GM19351 (cell line): ENCODE results near the gene SPTBN4.
"Not testable (repeated sequence)": the region's sequence is repeated elsewhere in the genome, so short reads cannot be mapped to it uniquely, and the experiment has no call there.

Experiments
- ATAC-seq: cut with Tn5 transposase; IDR thresholded peaks from one replicate; pipeline ENCODE4 v1.9.1; 2021; ENCODE audit warnings: mild to moderate bottlenecking, moderate library complexity; ENCODE audit not compliant: unreplicated experiment

The SPTBN4 gene

GRCh38 chr19:40528078-40528477 is 61.3 kb downstream of the SPTBN4 start:
- no peak for ATAC-seq

GRCh38 chr19:40528533-40529092 is 61.8 kb downstream of the SPTBN4 start:
- no peak for ATAC-seq

DNA sequence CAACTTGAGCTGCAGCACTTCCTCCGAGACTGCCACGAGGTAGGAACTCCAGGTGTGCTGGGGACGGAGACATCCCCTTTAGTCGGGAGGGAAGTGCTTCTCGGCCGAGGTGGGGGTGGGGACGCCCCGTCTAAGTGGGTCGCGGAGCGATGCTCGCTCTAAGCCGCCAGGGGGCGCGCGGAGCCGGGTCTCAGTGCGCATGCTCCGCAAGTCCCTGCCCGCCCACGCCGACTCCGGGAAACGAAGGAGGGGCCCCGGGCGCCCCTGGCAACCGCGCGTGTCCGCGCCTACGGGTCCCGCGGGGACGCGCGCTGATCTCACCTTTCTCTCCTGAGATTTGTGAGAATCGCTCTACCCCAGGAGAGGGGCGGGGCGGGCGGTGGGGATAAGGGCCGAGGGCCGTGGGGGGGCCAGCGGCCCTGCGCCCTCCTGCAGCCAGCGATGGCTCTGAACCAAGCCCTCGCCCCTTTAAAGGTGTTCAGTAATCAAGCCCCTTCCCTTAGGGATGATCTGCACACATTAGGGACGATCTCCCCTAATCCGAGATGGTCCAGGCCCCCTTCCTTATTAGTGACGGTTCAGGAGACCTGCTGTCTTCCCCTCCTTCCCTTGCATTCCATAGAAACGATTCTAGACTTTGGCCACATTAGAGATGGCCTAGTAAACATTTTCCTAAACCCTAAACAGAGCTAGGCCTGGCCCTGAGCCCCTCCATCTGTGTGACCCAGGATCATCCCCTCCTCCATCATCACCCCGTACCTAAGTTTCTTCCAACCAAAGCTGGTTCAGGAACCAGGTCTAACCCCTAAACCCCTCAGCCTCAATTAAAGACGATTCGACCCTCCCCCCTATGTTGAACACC is 62.5 kb downstream of the SPTBN4 start:
- ATAC-seq = no peak

DNA sequence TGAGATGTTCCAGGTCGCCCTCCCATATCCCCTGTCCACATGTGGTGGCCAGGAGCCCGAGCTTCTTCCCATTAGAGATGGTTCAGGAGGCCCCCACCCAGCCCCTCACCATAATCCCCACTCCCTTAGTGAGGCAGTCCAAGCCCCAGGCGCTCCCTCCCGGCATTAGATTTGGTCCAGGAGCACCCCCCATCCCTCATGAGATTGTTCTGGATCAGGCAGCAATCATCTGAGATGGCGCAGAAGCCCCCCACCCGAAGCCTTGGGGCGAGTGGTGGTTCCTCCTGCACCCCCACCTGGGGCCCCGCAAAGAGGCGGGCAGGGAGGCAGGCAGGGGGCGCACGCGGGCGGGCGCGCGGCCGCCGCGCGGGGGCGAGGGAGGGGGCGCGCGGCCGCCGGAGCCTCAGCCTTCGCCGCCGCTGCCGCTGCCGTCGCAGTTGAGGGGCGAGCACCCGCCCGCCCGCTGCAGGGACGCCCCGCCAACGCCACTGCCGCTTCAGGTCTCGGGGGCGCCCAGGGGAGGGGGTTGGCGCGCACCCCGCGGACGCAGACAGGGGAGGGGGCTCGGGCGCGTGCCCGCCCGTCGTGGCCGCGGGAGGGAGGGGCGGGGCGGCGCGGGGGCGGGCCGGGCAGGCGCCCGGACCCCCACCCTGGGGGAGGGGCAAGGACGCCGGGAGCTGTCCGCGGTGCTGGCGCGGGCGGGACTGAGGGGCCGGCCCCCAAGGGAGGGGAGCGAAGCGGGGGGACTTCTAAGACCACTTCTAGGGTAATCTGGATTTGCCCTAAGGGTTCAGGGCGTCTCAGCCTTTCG is 63.5 kb downstream of the SPTBN4 start:
- no peak for ATAC-seq

- ATAC-seq = no peak
These were observed 66.7 kb downstream of the SPTBN4 start for GRCh38 chr19:40533508-40533907.

GRCh38 chr19:40534148-40534547 is 67.3 kb downstream of the SPTBN4 start:
- ATAC-seq = no peak

GRCh38 chr19:40539070-40539469 is 72.3 kb downstream of the SPTBN4 start:
- ATAC-seq = no peak

- ATAC-seq = no peak
These were observed 75.5 kb downstream of the SPTBN4 start for GRCh38 chr19:40542202-40542859.

GRCh38 chr19:40543029-40543597 is 76.3 kb downstream of the SPTBN4 start:
- ATAC-seq = no peak

GRCh38 chr19:40546153-40546841 is 79.5 kb downstream of the SPTBN4 start:
- not testable (repeated sequence) for ATAC-seq

DNA sequence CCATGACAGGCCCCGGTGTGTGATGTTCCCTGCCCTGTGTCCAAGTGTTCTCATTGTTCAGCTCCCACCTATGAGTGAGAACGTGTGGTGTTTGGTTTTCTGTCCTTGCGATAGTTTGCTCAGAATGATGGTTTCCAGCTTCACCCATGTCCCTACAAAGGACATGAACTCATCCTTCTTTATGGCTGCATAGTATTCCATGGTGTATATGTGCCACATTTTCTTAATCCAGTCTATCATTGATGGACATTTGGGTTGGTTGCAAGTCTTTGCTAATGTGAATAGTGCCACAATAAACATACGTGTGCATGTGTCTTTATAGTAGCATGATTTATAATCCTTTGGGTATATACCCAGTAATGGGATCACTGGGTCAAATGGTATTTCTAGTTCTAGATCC is 80.4 kb downstream of the SPTBN4 start:
- not testable (repeated sequence) for ATAC-seq

GRCh38 chr19:40547836-40548235 is 81.0 kb downstream of the SPTBN4 start:
- ATAC-seq = no peak

- ATAC-seq = no peak
These were observed 82.4 kb downstream of the SPTBN4 start for GRCh38 chr19:40549007-40549708.

DNA sequence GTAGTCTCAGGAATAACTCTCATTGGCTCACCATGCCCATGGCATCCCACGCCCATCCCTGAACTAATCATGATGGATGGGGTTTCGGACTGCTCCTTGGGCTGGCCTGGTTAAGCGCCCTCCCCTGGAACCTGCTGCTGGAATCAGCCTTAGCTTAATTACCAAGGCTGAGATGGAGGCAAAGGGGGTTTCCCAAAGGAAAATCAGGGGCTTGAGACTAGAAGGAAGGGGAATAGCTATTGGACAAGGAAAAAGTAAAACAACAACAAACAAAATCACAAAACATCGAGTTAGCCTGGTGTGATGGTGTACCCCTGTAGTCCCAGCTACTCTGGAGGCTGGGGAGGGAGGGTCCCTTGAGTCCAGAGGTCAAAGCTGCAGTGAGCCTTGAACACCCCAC is 84.2 kb downstream of the SPTBN4 start:
- no peak for ATAC-seq

DNA sequence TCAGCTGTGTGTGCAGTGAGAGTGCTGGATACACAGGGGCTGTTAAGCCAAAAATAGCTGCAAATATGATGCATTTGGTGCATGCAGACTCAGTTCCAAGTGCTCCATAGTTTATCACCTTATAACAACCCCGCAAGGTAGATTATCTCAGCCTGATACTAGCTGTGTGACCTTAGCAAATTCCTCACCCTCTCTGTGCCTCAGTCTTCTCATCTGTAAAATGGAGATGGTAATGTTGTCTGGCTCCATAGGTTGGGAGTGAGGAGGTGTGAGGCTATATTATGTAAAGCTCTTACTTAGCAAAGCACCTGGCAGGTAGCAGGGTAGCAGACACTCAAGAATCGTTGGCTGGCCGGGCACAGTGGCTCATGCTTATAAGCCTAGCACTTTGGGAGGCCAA is 86.0 kb downstream of the SPTBN4 start:
- no peak for ATAC-seq

GRCh38 chr19:40553885-40554857 is 87.4 kb downstream of the SPTBN4 start:
- ATAC-seq = no peak

DNA sequence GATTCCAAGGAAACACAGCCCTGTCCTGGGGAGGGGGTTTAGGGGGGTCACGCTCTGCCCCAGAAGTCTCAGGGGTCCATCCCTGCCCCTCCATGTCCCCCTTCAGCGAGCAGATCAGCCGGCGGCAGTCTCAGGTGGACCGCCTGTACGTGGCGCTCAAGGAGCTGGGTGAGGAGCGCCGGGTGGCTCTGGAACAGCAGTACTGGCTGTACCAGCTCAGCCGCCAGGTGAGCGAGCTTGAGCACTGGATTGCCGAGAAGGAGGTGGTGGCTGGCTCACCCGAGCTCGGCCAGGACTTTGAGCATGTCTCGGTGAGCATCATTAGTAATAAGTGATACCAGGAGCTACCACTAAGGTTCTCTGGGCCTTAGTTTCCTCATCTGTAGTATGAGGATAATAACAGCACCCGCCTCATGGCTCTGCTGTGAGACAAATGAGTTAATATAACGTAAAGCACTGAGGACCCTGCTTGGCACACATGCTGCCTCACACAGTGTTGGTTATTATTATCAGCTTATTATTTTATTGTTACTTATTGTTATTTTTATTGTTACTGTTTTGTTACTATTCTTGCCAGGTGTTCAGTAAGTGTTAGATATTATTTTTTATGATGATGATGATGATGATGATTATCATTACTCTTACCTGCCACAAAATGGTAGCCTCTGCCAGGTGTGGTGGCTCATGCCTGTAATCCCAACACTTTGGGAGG is 89.3 kb downstream of the SPTBN4 start:
- ATAC-seq = no peak
